ENCODE data around the gene PDCL3. TPM values are rescaled to one million over a fixed set of nuclear protein-coding genes. Genes with fewer than 3 reads are reported as not detected.

PDCL3 gene
- total RNA-seq, 1 experiment from 2014 or later = 24.2 TPM

DNA sequence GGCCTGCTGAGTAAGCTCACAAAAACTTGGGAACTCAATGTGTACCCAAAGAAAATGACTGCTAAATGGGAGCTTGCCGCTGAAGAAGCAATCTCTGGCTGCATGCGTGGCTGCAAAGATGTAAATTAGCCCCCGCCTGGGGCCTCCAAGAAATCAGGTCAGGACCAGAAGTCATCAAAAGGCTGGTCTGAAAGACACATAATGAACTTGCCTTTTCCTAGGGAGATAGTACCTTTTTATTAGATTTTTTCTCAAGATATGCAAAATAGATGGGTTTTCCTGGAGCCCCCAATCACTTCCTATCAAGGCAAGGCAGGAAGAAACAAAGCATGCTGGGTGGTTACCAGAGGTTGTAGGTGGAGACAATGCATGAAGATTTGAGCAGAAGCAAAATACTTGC is 38.9 kb downstream of the PDCL3 start:
- intact Hi-C loops (cut with micrococcal nuclease) = no loop called here

DNA sequence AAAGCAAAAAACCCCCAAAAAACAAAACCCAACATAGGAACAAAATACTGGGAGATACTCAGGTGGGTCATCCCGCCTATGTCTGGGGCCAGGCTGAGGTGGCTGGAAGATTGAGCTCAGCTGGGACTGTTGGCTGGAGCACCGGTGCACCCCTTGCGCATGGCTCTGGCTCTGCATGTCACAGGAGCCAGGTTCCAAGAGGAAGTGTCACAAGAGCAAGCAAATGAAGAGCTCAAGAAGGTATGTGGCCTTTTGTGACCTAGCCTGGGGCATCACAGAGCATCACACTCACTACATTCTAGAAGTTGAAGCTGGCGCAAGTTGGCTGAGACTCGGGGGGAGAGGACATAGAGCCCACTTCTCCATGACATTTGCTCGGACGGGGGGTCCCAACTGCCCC is 40.6 kb downstream of the PDCL3 start:
- intact Hi-C loops (cut with micrococcal nuclease) = no loop called here
- H3K27me3 Mint-ChIP-seq (ENCODE audit: insufficient read depth, unreplicated experiment) = no peaks in the 10 kb centered on the region
- H3K27ac Mint-ChIP-seq (ENCODE audit: low read depth, unreplicated experiment) = no peak overlapping the region
- TF ChIP-seq, protein P1, sequence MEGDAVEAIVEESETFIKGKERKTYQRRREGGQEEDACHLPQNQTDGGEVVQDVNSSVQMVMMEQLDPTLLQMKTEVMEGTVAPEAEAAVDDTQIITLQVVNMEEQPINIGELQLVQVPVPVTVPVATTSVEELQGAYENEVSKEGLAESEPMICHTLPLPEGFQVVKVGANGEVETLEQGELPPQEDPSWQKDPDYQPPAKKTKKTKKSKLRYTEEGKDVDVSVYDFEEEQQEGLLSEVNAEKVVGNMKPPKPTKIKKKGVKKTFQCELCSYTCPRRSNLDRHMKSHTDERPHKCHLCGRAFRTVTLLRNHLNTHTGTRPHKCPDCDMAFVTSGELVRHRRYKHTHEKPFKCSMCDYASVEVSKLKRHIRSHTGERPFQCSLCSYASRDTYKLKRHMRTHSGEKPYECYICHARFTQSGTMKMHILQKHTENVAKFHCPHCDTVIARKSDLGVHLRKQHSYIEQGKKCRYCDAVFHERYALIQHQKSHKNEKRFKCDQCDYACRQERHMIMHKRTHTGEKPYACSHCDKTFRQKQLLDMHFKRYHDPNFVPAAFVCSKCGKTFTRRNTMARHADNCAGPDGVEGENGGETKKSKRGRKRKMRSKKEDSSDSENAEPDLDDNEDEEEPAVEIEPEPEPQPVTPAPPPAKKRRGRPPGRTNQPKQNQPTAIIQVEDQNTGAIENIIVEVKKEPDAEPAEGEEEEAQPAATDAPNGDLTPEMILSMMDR (IDR thresholded peaks at IDR 0.05; ENCODE audit: unreplicated experiment) = no peak
- DNase-seq (ENCODE audit: unreplicated experiment) = no peak
- ChIA-PET POLR2A (no interaction called here), CTCF (interaction anchor here (0.5 to 1.4 kb wide), 5 partner anchors 379 to 1352 kb away, joined by 3 to 4 read pairs (median 3); no protein-coding TSS in a partner anchor)
- H3K9me3 Mint-ChIP-seq (ENCODE audit: unreplicated experiment) = no peaks in the 10 kb centered on the region
- peaks cover 5% of the 10 kb centered on the region for H3K4me1 Mint-ChIP-seq (ENCODE audit: insufficient read depth, unreplicated experiment)
- no peaks in the 10 kb centered on the region for H3K36me3 Mint-ChIP-seq (ENCODE audit: insufficient read depth, unreplicated experiment)
- H3K4me3 Mint-ChIP-seq (ENCODE audit: unreplicated experiment) = no peak overlapping the region
- no TSS peak for BruUV-seq (replicated peaks)

More for the DNA sequence above, 38.9 kb downstream of the PDCL3 start:
- Mint-ChIP-seq H3K27me3 (ENCODE audit: insufficient read depth, unreplicated experiment) (no peaks in the 10 kb centered on the region), H3K4me3 (ENCODE audit: unreplicated experiment) (no peak overlapping the region), H3K4me1 (ENCODE audit: insufficient read depth, unreplicated experiment) (no peaks in the 10 kb centered on the region), H3K36me3 (ENCODE audit: insufficient read depth, unreplicated experiment) (no peaks in the 10 kb centered on the region), H3K27ac (ENCODE audit: low read depth, unreplicated experiment) (no peak overlapping the region), H3K9me3 (ENCODE audit: unreplicated experiment) (no peaks in the 10 kb centered on the region)
- CTCF ChIA-PET = interaction anchor here (0.6 to 1.0 kb wide), 4 partner anchors 8 to 650 kb away, joined by 3 to 6 read pairs (median 3); no protein-coding TSS in a partner anchor
- TF ChIP-seq, protein P1 (IDR thresholded peaks at IDR 0.05; ENCODE audit: unreplicated experiment) = no peak
- no TSS peak for BruUV-seq (replicated peaks)
- no peak for DNase-seq (ENCODE audit: unreplicated experiment)
- POLR2A ChIA-PET = interaction anchor here (0.6 kb wide), 1 partner anchor 129 kb away, joined by 3 read pairs; no protein-coding TSS in a partner anchor

DNA sequence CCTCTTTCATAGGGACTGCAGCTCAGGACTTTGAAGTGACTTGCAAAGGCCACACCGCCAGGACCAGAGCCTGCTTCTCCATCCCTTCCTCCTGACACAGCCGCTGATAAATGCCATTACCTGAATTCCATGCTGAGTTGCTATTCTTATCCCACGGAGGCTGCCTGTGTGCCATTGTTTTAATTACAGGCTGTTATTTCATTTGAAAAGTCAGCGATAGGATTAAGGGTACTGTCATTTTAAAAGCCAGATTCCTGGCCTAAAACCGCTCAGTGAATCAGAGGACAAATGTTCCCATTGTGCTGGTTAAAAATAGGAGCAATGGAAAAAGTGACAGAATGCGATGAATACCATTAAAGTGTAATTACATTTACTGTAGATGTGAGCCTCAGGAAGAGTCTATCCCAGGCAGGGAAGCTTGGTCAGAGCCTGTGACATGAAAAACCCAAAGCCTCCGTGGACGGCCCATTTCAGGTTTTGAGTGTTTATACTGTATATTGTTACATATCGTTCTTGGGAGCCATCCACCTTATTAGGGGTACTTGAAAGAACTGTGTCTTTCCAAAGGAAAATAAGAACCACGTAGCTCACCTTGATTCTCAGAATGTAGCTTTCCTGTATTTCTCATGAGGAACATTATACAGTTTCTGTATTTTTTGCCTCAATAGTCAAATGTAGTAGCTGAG is 41.3 kb downstream of the PDCL3 start:
- no TSS peak for BruUV-seq (replicated peaks)
- Mint-ChIP-seq H3K4me3 (ENCODE audit: unreplicated experiment) (no peak overlapping the region), H3K27me3 (ENCODE audit: insufficient read depth, unreplicated experiment) (no peaks in the 10 kb centered on the region), H3K4me1 (ENCODE audit: insufficient read depth, unreplicated experiment) (peaks cover 5% of the 10 kb centered on the region), H3K36me3 (ENCODE audit: insufficient read depth, unreplicated experiment) (no peaks in the 10 kb centered on the region), H3K9me3 (ENCODE audit: unreplicated experiment) (no peaks in the 10 kb centered on the region), H3K27ac (ENCODE audit: low read depth, unreplicated experiment) (no peak overlapping the region)
- no peak for DNase-seq (ENCODE audit: unreplicated experiment)
- TF ChIP-seq, protein P1 (IDR thresholded peaks at IDR 0.05; ENCODE audit: unreplicated experiment) = no peak
- intact Hi-C loops (cut with micrococcal nuclease) = no loop called here
- ChIA-PET POLR2A (no interaction called here), CTCF (interaction anchor here (0.5 to 1.5 kb wide), 10 partner anchors 11 to 1351 kb away, joined by 3 to 4 read pairs (median 3); no protein-coding TSS in a partner anchor)

DNA sequence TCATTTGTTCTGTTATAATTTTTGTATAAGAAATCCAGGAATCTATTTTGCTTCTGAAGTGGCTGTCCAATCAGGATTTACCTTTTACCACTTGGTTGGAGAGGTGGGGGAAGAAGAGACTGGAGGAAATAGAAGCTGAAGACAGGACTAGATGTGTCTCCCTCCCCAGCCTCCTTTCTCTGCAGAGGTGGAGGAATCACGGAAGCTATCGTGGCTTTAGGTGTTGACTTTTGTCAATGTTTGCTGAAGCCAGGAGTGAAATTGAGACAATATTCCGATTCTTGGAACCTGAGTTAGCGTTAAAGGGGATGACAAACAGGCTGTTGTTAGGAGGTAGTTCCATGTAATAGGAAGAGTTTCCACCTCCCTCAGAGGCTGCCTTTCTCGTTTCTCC is 43.5 kb downstream of the PDCL3 start:
- TF ChIP-seq, protein P1 (IDR thresholded peaks at IDR 0.05; ENCODE audit: unreplicated experiment) = no peak
- no TSS peak for BruUV-seq (replicated peaks)
- no peaks in the 10 kb centered on the region for H3K36me3 Mint-ChIP-seq (ENCODE audit: insufficient read depth, unreplicated experiment)
- DNase-seq (ENCODE audit: unreplicated experiment) = no peak
- ChIA-PET POLR2A (interaction anchor here (0.9 to 1.0 kb wide), 2 partner anchors 396 to 397 kb away, joined by 4 to 5 read pairs; partner anchors contain the start of gene RPL31), CTCF (interaction anchor here (0.5 to 8.3 kb wide), 32 partner anchors 8 to 782 kb away, joined by 3 to 109 read pairs (median 3); partner anchors contain the start of gene RPL31)
- no peak overlapping the region for H3K4me3 Mint-ChIP-seq (ENCODE audit: unreplicated experiment)
- no peaks in the 10 kb centered on the region for H3K9me3 Mint-ChIP-seq (ENCODE audit: unreplicated experiment)
- H3K27ac Mint-ChIP-seq (ENCODE audit: low read depth, unreplicated experiment) = no peak overlapping the region
- intact Hi-C loops (cut with micrococcal nuclease) = loop anchor here (2.0 to 5.0 kb wide), 2 partner anchors 396 to 598 kb away; partner anchors contain the start of gene RPL31
- no peaks in the 10 kb centered on the region for H3K27me3 Mint-ChIP-seq (ENCODE audit: insufficient read depth, unreplicated experiment)
- H3K4me1 Mint-ChIP-seq (ENCODE audit: insufficient read depth, unreplicated experiment) = peaks cover 5% of the 10 kb centered on the region
